Activated CD8-positive, alpha-beta memory T cell treated with anti-CD3 and anti-CD28 coated beads, Interleukin-2, amount 50 U/mL, for 4 hours (primary cell): ENCODE data around the gene GPC6.
"Not testable (repeated sequence)": the region's sequence is repeated elsewhere in the genome, so short reads cannot be mapped to it uniquely, and the experiment has no call there.

Source experiments
- DNase-seq: peaks from one replicate; pipeline ENCODE4 v3.0.0-alpha.2; 2020

Gene GPC6

DNA sequence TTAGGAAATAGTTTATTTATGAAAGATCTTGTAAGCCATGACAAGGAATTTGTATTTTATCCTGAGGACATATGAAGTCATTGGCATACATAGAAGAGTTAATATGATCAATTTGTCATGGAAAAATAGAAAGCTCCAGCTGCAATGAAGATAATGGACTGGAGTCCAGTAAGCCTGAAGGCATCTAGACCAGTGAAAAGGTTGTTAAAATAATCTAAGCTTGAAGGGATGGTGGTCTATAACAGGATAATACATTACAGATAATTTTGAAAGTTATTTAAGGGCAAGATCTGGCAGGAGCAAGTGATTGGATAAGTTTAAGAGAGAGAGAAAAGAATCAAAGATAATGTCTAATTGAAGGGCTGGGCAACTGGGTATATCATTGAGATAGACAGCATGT lies 224.2 kb downstream of the GPC6 start:
- DNase-seq, result no peak

DNA sequence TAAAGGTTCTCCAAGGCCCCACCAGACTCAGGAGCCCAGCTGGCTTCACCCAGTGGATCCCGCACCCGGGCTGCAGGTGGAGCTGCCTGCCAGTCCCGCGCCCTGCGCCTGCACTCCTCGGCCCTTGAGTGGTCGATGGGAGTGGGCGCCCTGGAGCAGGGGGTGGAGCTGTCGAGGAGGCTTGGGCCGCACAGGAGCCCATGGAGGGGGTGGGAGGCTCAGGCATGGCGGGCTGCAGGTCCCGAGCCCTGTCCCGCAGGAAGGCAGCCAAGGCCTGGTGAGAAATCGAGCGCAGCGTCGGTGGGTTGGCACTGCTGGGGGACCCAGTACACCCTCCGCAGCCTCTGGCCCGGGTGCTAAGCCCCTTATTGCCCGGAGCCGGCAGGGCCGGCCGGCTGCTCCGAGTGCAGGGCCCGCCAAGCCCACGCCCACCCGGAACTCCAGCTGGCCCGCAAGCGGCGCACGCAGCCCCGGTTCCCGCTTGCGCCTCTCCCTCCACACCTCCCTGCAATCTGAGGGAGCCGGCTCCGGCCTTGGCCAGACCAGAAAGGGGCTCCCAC lies 228.1 kb downstream of the GPC6 start:
- DNase-seq, result not testable (repeated sequence)

DNA sequence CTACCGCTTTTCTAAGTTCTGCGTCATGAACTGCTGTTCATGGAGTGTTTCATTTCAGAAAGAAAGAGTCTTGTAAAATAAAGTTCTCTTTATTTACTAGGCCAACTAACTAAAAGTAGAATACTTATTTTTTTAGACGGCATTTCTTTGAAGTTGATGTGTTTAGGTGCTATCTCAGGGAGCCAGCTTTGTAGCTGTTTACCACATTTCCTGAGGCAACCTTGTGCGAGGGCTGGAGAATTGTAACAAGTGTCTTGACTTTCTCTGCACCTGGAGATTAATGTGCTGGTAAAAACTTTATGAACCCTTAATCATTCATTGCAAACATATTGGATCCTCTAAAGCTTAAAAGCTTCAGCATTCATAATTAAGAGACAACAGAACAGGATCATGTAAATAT lies 229.3 kb downstream of the GPC6 start:
- no peak for DNase-seq

DNA sequence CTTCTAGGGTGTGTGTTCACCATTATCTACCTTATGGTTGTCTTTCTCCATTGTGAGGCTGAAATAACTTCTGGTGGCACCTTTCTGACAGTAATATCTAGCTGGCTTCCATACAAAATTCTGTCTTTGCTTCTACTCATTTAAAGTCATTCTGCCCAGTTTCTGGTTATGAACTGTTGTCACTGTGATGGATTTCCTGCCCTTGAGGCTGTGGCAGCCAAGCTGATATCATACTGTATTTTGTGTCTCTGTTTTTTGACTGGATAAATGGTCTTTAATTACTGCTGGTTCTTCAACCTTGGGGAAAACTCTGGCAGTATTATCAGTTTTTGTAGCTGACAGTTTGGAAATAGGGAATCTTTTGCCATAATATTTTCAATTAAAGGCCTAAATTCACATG lies 233.4 kb downstream of the GPC6 start:
- DNase-seq, result no peak

DNA sequence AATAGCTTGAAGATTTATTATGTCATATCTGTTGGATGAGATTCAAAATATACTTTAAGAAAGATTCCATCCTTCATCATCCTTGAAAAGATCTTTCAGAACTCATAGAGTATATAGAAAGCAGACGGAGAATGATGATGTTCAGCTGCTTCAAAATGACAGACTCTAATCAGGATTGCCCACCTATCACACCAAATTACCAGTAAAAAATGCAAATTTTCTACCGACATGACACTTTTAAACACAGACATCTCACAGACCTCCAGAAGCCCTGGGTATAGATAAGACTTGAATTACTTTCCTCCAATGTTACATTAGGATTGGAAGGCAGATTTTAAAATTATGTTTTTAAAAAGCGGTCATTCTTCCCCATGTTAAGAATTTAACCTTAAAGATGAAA lies 235.5 kb downstream of the GPC6 start:
- DNase-seq, result no peak

DNA sequence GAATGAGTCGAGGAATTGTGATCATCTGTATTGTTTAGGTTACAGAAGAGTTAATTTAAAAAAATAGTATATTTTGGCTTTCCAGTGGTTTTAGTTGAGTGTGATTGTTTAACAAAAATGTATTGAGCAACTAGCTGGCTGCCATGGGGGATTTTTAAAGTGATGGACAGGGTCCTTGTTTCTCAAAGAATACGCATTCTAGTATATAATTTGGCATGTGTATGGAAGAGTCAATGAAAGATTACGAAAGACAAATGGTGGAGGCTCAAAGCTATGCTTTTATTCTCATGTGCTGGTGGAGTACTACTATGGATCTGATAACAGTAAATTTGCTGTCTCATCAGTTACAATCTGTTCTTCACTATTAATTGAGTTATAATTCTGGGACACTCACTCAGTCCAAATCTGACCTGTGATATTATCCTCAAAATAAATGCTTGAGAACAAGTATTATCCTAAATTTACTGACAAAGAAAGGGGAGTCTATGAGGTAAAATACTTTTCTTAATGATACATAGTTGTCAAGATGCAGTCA lies 240.0 kb downstream of the GPC6 start:
- DNase-seq, result no peak

DNA sequence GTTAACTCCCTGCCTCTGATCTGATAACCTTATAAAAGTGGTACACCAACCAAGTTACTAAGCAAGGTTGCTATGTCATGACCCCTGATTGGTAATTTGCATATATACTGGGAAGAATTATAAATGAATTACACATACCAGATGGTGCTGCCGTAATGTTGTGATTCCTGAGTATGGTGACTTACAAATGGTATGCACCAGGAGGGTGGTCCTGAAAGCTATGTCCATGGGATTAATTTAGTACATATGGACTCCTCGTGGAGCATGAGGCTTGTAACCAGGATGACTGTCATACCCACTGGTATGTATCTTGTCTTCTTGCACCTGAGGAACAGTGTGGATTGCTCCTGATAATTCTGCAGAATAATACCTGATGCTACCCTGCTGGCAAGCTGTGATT lies 240.6 kb downstream of the GPC6 start:
- no peak for DNase-seq

DNA sequence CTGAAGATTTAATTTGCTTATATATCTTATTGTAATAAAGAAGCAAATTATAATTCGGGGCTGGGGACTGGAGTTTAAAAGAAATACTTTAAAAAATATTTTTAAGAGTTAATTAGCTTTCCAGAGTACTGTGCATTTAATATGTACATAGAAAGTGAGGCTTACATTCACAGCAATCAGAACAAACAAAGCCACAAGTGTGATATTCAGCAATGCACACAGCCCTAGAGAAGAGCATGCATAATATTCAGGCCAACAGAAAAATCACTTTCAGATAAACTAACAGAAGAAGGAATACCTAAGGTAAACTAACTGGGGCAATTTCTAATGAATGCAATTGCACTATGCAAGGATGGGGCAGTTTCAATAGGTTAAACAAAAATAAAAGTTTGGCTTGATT lies 241.8 kb downstream of the GPC6 start:
- no peak for DNase-seq

DNA sequence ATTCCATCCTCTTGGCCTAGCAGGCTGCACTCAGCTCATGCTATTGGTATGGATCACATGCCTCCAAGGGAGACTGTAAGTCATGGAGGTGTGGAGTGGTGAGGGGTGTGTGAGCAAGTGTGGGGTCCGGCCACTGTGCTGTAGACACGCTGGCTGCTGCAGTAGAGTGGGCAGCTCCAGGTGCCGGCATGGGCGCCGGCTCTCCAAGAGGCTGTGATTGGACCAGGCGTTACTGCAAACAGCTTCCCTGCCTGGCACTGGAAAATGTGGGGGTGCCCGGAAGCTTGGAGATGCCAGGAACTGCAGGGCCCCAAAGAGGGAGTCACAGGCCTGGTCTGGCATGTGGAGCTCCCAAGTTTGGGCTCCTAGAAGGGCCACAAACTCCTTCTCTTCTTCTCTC lies 245.7 kb downstream of the GPC6 start:
- DNase-seq, result no peak

DNA sequence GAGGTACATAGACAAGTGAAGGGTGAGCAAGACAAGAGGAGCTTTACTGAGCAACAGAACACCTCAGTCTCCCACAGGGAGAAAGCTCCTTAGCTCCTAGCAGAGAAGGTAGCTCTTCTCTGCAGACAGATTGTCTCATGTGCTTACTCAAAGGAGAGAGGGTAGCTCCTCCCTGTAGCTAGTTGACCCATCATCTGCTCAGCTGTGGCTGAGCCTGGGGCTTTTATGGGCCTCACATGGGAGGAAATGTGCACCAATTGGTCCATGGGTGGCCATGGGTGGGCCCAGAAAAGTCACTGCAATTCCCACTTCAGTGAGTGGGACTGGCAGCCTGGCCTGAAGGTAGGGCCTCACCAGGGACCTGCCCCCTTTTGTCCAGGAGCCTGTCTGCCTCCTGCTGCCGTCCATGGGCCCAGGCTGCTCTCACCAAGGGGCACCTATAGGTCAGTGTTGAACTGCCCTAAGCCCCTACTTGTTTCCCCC lies 246.2 kb downstream of the GPC6 start:
- DNase-seq, result no peak

DNA sequence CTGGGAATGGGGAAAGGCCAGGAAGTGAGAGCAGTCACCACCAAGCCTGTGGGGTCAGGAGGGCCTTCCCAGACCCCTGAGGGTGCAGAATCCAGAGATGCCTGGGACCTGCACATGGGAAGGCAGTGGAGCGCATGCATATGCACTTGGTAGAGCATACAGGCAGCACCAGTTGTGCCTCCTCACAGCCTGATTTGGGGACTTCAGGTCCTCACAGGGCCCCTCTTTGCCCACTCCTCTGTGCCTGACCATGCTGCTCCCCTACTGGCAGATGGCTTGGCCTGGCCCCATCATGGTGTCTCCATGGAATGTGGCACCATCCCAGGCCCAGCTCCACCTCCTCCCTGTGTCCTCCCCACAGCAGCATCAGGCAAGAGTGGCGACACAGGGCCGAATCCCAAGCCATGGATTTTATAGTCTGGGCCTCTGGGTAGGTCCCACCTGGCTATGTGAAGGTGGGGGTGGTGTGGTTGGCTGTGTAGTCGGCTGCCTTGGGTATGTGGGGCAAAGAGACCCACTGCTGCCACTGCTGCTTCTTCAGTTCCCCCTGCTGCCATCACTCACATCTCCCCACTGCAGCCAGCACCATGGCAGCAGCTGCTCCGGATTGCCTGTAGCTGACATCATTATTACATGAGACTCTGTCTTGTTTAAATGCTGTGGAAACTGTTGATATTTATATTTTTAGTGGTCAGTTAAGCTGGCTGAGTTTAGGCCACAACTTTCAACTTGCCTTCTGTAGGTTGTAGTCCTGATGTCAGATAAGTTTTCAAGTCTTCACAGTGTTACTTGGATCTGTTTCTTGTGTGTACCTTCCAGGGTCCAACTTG lies 247.0 kb downstream of the GPC6 start:
- DNase-seq, result no peak

DNA sequence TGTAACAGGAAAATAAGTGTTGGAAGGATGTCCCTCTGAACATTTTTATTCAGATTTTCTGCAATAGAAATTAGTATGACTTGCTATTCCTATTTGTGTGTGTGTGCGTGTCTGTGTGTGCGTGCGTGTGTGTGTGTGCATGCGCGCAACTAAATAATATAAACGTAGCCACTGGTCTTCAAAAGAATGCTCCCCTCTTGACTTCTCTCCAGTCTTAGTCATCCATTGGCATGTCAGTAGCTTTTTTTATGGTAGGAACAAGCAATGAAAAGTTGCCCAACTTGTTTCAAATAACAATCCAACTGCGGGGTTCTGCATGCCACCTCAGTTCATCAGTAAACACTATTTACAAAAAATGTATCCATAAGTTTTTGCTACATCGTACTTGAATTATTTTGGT lies 249.6 kb downstream of the GPC6 start:
- DNase-seq, result no peak

DNA sequence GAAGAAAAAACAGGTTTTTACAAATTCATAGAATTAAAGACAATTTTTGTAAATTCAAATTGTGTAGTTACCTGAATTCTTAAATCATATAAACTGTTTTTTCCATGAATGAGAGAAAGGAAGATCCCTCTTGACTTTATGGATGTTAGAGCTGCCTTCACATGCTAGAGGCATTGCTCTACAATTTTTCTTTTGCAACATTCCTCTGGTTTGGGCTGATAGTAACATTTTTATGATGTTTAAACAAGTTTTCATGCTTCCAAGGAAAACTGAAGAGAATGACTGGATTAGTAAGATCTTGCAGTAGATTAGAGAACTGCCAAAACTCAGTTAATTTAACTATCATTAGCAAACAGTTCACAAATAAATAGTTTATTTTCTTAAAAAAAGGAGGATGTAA lies 250.6 kb downstream of the GPC6 start:
- no peak for DNase-seq

DNA sequence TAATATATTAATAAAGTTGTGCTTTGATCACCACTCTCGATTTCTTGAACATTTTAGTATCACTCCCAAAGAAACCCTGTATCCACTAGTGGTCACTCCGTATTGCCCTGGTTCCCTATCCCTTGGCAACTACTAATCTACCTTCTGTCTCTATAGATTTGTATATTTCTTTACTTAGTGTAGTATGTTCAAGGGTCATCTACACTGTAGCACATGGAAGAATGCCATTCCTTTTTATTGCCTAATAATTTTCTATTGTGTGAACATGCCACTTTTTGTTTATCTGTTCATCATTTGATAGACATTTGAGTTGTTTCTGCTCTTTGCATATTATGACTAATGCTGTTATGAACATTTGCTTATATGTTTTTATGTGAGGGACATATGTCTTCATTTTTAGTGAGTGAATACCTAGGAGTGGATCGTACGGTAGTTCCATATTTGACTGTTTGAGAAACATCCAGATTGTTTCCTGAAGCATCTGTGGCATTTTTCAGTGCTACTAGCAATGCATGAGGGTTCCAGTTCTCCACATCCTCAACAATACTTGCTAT lies 254.0 kb downstream of the GPC6 start:
- no peak for DNase-seq

DNA sequence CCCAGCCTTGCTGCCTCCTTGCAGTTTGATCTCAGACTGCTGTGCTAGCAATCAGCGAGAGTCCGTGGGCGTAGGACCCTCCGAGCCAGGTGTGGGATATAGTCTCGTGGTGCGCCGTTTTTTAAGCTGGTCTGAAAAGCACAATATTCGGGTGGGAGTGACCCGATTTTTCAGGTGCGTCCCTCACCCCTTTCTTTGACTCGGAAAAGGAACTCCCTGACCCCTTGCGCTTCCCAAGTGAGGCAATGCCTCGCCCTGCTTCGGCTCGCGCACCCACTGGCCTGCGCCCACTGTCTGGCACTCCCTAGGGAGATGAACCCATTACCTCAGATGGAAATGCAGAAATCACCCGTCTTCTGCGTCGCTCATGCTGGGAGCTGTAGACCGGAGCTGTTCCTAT lies 269.5 kb downstream of the GPC6 start:
- DNase-seq, result not testable (repeated sequence)

DNA sequence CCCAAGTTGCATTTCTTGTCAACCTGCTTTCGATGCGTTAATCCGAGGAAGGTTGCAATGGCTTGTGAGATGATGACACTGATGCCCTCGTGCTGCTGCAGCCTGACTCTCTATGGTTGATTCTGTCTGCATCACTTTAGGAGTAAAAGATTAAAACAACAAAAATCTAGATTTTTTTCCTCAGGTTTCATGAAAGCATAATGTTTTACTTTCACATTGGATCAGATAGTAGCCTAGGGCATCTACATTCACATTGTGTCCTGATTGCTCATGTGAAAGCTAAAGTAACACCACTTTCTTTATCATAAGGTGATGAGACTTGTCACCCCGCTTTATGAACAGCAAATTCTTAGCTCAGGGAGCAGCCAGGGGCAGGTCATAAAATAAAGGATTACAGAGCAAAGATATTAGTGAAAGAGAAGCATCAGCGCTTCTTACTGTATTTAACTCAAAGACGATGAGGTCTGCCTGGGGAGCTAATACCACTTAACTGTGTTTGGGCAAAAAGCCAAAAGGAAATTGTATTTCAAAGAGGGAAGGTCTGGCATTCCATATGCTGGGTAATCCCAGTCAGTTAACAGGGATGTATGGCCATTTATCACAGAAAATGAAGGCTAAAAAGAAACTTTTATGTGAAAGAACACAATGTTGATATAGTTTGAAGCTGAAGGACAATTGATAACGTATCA lies 270.5 kb downstream of the GPC6 start:
- DNase-seq, result no peak

DNA sequence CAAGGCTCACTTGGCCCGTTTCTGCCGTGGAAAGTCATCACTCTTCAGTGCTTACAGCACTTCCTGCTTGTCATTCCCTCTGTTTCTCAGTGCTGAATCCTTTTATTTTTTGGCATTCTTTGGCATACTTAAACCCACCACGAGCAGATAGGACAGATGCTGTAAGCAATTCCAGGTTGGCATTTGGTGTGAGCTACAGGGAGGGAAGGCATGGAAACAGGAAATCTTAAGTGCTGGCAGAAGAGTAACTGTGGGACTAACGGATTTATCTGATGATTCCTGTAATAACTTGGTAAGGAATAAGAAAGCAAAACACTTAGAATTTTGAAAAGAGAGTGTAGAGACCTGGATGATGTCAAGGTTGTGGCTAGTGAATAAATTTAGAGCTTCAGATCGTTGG lies 273.4 kb downstream of the GPC6 start:
- DNase-seq, result no peak

DNA sequence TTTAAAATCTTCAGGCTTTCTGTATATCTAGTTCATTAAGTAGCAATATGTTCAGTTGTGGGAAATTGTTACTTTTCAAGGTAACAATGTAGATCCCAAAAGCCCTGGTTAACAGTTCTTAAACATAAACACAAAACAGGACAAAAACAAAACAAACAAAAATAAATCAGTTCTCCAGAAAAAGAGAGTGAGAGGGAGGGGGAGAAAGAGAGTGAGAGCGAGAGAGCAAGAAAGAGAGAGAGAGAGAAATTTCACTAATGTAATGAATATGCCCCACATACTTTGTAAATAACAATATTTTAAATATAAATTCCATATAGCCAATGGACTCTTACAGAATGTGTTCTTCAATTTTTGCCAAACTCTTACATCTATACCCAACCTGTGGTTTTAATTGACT lies 275.5 kb downstream of the GPC6 start:
- DNase-seq, result no peak

DNA sequence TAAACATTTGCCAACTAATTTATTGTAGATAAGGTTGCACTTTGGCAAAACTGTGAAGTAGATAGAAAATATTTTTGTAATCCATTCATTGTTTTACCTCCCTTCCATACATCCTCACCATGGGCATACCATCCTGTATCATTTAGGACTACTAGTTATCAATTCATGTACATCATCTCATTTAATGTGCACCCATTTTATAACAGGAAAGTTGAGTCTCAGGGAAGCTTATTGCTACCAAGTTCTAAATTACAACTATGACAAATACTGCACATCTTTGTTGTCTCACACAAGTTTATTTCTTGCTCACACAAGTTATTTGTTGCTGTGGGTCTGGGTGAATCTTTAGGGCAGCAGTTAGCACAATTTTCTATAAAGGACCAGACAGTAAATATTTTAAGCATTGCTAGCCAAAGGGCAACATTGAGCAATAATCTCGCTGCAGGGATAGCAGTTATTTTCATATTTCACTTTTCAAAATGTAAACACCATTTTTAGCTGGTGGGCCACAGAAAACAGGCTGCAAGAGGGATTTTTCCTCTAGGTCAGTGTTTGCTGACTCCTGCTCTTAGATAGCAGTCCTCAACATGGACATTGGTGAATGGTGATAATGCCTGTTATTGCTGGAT lies 276.5 kb downstream of the GPC6 start:
- no peak for DNase-seq

DNA sequence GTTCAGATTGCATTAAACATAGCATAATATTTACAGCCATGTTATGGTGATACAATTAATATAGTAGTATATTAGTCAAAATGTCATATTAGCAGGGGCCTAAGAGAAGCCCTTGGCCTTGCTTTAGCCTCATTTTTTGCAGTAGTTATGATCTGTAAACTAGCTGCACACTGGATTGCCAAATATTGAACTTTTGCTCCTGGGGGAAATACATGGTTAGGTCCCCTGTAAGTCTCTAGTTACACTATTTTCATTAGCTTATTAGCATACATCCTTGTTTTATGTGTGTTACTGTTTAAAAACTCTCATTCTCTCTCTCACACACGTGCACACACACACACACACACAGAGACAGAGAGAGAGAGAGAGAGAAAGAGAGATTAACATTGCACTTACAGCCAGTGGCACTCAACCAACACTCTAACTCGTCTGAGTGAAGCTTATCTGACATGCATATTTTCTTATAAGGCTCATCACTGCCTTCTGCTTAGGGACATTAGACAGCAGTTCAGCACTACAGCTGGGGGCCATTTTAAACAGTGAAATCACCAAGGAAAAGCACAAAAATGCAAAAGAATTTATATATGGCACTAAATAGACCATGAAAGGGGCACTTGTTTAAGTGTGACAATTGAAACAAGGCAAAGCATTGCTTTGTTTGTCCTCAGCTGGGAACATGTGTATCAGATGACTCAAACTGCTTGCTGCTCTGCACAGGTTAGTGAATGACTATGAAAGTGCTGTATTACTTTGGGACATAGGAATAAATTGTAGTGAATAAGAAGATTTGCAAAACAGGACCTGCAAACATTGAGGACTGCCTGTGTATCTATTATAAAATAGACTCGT lies 278.7 kb downstream of the GPC6 start:
- DNase-seq, result no peak

DNA sequence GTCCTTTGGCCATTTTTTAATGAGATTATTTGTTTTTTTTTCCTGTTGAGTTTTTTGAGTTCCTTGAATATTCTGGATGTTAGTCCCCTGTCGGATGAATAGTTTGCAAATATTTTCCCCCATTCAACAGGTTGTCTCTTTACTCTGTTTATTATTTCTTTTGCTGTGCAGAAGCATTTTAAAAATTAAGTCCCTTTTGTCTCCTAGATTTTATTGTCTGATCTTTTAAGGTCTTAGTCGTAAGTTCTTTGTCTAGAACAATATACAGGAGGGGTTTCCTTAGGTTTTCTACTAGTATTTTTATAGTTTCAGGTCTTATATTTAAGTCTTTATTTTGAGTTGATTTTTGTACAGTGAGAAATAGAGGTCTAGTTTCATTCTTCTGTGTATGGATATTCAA lies 284.4 kb downstream of the GPC6 start:
- no peak for DNase-seq

DNA sequence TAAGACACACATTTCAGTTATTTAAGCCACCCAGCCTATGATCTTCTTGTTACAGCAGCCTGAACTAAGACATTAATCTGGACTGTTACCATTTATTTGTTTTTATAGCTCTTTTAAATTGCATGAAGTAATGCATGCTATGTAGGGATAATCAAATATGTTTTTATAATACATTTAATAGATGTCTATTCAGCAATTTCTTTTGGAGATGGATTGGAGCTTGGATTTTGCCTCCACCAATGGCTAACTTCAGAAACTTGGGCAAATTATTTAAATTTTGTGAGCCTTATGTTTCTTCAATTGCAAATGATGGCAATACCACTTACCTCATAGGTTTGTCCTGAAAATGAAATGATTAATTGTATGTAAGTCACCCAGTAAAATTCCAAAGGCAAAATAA lies 288.7 kb downstream of the GPC6 start:
- no peak for DNase-seq
